Fibroblast of skin of right quadriceps (primary cell): ENCODE data around the gene CSRNP3.
"Not testable (repeated sequence)": the region's sequence is repeated elsewhere in the genome, so short reads cannot be mapped to it uniquely, and the experiment has no call there.

Source experiments
- DNase-seq: peaks from one replicate; pipeline ENCODE4 v3.0.0-alpha.2; 2013

The CSRNP3 gene

DNA sequence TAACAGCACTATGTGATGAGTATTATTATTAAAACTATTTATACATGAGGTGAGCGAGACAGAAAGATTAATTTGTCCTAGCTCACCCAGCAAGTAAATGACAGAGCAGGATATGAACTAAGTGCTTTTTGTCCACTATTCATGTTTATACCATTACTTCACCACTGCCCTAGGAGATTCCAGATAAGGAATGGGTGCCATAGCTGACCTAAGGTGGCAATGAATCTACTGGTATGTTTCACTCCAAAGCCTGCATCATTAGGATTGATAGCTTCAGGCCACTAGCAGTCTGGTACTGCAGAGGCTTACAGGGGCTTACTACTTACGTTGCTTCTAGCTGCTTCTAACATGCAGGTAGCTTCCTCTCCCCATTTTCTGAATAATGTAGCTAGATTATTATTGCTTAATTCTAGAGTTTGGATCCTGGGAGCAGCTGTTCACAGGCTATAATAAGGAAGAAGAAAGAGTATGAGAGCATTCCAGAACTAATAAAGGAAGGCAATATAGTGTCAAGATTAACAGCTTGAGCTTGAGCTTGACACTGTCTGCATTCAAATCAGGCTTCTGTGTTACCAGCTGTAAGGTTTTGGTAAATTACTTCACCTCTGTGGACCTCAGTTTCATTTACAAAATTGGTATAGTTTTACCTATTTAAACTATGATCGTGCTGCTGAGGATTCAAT lies 170.9 kb downstream of the CSRNP3 start:
- no peak for DNase-seq

DNA sequence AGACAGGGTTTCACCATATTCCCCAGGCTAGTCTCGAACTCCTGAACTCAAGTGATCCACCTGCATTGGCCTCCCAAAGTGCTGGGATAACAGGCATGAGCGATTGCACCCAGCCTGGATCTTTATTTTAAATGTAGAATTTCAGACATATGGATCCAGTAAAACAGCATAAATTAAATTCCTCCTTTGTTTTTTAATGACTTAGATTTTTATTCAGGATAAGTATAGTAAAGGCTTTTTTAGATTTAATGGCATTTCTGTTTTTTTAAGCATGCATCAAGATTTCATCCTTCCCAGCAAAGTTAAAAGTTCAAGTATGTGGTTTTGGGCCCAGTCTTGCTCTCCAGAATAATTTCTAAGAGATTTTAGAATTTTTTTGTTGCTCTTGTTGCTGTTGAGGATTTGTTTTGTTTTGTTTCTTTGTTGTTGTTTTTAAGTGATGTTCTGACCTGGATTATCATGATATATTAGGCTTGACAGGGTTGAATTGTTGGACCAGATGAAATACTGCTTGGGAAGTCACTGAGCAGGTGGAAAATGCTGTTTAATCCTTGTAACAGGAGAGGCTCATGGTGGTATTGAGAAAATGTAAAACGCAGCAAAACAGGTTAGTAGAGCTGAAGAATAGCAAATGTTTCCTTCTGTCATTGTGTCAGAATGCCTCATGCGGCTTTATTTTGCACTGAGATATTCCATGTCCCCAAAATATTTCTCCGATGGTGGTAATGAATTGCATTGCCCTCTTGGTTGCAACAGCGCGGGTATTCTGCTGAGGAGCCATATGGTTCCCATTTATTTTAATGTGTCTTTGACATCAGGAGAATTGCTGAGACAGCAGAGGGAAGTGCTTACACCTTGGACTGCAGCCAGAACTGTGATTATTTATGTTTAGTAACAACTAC lies 176.7 kb downstream of the CSRNP3 start:
- DNase-seq: peak; percentile 76

DNA sequence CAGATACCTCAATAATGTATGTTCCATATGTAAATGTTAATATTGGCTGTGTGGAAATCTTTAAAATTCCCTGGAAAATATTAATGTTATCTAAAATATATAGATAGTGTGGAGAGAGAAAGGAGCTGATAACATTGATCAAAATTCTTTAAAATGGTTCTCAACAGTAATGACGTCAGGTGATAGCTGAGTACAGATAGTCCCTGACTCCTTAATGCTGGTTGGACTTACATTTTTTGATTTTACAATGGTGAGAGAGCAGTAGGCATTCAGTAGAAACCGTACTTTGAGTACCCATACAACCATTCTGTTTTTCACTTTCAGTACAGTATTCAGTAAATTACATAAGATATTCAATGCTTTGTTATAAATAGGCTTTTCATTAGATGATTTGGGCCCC lies 177.9 kb downstream of the CSRNP3 start:
- DNase-seq: no peak

- DNase-seq: no peak
Observed at GRCh38 chr2:165648801-165649200, 179.3 kb downstream of the CSRNP3 start.

DNA sequence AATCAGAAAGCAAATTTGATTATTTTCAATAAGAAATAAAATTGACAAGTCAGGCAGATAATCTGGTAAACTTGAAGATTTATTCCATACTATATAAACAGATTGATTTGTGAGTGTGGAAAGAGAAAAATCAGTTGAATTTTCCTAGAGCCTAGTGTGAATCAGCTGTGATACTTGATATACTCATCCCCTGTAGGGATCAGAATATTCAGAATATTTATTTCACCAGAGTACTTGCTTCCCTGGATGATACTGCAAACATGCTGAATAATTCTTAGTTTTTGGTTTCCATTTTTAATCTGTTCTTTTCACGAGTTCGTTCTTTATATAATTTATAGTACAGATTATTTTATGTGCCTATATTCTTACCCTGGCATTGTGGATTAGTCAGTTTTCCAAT lies 181.7 kb downstream of the CSRNP3 start:
- DNase-seq: no peak

DNA sequence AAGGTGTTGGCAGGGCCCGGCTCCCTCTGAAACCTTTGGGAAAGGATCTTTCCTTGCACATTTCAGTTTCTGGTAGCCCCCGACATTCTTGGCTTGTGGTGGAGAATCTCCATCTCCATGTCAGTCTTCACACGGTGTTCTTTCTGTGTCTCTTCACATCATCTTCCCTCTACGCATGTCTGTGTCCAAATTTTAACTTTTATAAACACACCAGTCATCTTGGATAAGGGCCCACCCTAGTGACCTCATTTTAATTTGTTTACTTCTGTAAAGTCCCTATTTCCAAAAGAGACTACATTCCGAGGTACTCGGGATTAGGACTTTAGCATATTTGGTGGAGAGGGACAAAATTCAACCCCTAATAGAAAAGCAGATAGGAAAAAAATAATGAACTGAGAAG lies 186.2 kb downstream of the CSRNP3 start:
- DNase-seq: no peak

- no peak for DNase-seq
Observed at GRCh38 chr2:165660361-165660760, 190.9 kb downstream of the CSRNP3 start.

DNA sequence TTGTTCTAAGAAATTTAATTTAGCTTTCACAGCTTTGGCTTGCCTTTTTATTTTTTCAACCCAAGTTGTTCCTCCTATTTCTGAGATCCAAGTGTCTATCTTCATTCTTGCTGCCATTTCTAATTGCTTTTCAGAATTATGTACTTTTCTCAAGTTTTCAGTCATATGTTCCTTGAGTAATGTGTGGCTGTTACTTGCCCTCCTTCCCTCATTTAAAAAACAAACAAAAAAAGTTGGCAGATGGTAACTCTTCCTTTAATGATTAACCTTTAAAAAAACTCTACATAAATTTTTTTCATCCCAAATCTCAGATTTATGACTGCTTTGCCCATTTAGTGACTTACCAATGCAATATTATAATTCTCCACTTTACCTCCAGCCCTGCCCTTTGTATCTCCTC lies 193.2 kb downstream of the CSRNP3 start:
- no peak for DNase-seq

- no peak for DNase-seq
Observed at GRCh38 chr2:165665614-165666013, 196.1 kb downstream of the CSRNP3 start.

- DNase-seq: not testable (repeated sequence)
Observed at GRCh38 chr2:165666073-165666472, 196.6 kb downstream of the CSRNP3 start.

- no peak for DNase-seq
Observed at GRCh38 chr2:165666605-165667004, 197.1 kb downstream of the CSRNP3 start.

DNA sequence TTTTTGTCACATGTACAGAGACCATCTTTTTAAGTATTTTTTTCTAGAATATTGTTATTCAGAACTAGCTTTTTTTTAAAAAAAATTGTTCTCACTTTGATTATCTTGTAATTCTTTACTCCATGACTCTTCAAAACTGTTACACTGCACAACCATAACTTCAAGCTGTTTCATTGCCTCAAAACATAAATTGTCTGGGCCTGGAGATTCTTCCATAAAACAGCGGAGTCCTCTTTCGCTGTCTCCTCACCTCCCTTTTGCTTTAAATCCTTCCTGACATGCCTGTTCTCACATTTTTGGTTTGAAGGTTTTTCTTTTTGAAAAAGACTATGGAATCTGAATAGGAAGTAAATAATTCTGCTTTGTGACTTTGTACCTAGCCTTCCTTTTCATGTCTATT lies 197.9 kb downstream of the CSRNP3 start:
- no peak for DNase-seq

DNA sequence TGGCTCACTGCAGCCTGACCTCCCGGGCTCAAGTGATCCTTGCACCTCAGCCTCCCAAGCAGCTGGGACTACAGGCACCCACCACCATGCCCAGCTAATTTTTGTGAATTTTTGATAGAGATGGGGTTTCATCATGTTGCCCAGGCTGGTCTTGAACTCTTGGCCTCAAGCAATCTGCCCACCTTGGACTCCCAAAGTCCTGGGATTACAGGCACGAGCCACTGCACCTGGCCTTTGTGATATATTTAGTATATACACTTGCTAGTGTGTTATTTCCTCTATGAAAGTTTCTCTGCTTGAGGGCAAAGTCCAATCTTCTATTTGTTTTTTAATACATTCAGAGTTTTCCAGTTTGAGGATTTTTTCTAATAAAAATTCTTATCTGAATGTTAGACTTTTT lies 205.3 kb downstream of the CSRNP3 start:
- no peak for DNase-seq

GRCh38 chr2:165675551-165675968 lies 206.1 kb downstream of the CSRNP3 start:
- no peak for DNase-seq

GRCh38 chr2:165678882-165679281 lies 209.4 kb downstream of the CSRNP3 start:
- no peak for DNase-seq

DNA sequence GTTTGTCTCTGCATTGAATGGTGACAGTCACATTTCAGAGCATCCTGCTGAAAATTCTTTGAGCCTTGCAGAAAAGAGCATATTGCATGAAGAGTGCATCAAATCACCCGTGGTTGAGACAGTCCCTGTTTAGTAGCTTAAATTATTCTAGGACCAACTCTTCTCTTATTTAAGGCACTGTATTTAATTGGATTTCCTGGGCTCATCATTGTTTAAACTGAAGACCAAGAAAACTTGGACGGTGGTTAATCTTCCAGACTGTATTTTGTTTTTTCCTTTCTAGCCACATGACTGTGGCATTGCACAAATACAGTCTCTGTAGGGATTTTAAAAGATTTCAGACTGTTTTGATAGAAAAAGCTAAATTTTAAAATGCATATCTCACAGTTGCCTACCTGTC lies 210.1 kb downstream of the CSRNP3 start:
- no peak for DNase-seq

GRCh38 chr2:165681841-165682240 lies 212.3 kb downstream of the CSRNP3 start:
- no peak for DNase-seq

DNA sequence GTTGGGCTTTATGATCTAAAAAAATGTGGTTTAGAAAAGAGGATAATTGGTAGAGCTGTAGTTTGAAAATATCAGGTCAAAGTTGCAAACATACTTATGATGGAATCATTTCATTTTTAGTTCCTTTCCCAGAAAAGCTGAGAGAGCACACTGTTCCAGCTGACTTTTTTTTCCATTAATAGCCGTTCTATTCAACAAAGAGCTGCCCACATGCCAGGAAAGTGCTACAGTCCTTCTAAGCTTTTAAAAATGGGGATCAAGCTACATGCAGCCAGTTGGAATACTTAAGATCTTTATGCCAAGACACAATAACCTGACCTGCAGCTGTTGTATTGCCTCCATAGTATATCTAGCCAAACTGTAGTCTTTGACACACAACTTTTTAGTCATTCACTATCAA lies 213.0 kb downstream of the CSRNP3 start:
- DNase-seq: no peak

DNA sequence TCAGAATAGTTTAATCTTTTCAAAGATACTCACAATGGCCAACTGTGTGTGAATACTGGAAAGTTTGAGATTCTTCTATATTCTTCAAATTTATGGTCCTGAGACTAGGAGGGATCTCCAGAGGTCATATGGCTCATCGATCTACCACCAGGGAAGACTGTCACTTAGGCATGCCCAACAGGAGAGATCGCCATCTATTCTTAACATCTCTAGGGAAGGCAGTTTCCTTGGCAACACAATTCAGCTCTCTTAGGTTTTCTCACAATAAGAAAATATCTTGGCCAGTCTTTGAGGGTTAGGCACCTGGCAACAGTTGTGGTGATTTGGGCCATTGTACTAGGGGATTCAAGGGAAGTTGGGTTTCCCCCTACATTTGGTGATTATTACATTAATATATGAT lies 217.3 kb downstream of the CSRNP3 start:
- no peak for DNase-seq

GRCh38 chr2:165687426-165688002 lies 218.0 kb downstream of the CSRNP3 start:
- no peak for DNase-seq

DNA sequence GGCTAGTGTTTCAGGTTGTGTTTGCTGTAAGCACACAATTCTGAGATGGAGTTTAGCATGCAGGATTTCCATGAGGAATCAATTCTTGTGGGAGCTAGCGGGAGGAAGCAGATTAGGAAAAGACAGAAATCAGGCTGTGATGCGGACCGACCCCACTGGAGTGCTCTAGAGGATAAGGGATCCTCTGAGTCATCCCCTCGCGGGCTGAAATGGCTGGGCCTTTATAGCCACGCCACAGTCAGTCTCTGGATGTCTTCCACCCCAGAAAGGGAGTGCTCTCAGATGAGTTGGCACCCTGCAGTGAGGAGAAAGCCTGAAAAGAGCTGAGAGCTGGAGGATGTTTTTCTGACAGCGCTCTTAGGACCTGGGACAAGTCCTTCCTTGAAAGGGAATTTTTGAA lies 222.1 kb downstream of the CSRNP3 start:
- DNase-seq: peak; percentile 64

- DNase-seq: no peak
Observed at GRCh38 chr2:165692906-165693305, 223.4 kb downstream of the CSRNP3 start.

GRCh38 chr2:165693838-165694237 lies 224.3 kb downstream of the CSRNP3 start:
- DNase-seq: no peak
